DMS153 treated with DMSO at 0.1 percent for 48 hours (cell line): ENCODE measurements around the gene TP53BP1.
"Not testable (repeated sequence)": the region's sequence is repeated elsewhere in the genome, so short reads cannot be mapped to it uniquely, and the experiment has no call there.

ENCODE experiments used
- DNase-seq: peaks from one replicate; lab custom pipeline; 2025; ENCODE audit not compliant: unreplicated experiment; lab: John Stamatoyannopoulos, UW

TP53BP1 gene

GRCh38 chr15:43420435-43420834, 72.5 kb downstream of the TP53BP1 start:
- DNase-seq: no peak

- no peak for DNase-seq
Measured at GRCh38 chr15:43414196-43414595, 78.8 kb downstream of the TP53BP1 start.

GRCh38 chr15:43412096-43412495, 80.9 kb downstream of the TP53BP1 start:
- no peak for DNase-seq

GRCh38 chr15:43410572-43411214, 82.3 kb downstream of the TP53BP1 start:
- no peak for DNase-seq

- DNase-seq: no peak
Measured at GRCh38 chr15:43408789-43409188, 84.2 kb downstream of the TP53BP1 start.

- DNase-seq: no peak
Measured at GRCh38 chr15:43406808-43407207, 86.1 kb downstream of the TP53BP1 start.

- DNase-seq: no peak
Measured at GRCh38 chr15:43406189-43406588, 86.8 kb downstream of the TP53BP1 start.

- no peak for DNase-seq
Measured at GRCh38 chr15:43404130-43404529, 88.8 kb downstream of the TP53BP1 start.

- DNase-seq: no peak
Measured at GRCh38 chr15:43403616-43404015, 89.3 kb downstream of the TP53BP1 start.

GRCh38 chr15:43402255-43402654, 90.7 kb downstream of the TP53BP1 start:
- no peak for DNase-seq

GRCh38 chr15:43393592-43393991, 99.4 kb downstream of the TP53BP1 start:
- not testable (repeated sequence) for DNase-seq

- no peak for DNase-seq
Measured at GRCh38 chr15:43390723-43391122, 102.2 kb downstream of the TP53BP1 start.

- no peak for DNase-seq
Measured at GRCh38 chr15:43383070-43383469, 109.9 kb downstream of the TP53BP1 start.

GRCh38 chr15:43382310-43382709, 110.6 kb downstream of the TP53BP1 start:
- no peak for DNase-seq

- no peak for DNase-seq
Measured at GRCh38 chr15:43378601-43379000, 114.4 kb downstream of the TP53BP1 start.

- no peak for DNase-seq
Measured at GRCh38 chr15:43376017-43376705, 116.8 kb downstream of the TP53BP1 start.

GRCh38 chr15:43370975-43371974, 121.7 kb downstream of the TP53BP1 start, which contains the start of the genes TUBGCP4 and ZSCAN29:
TUBGCP4 (plus strand) TSS chr15:43371101; CDS start chr15:43371355, 254 bp downstream.
ZSCAN29 (minus strand) TSS chr15:43371043; CDS start chr15:43369913, 1,130 bp downstream.
- DNase-seq: peak; percentile 3

GRCh38 chr15:43370310-43370974, 122.5 kb downstream of the TP53BP1 start:
- no peak for DNase-seq

GRCh38 chr15:43361313-43361903, 131.5 kb downstream of the TP53BP1 start:
- DNase-seq: no peak

GRCh38 chr15:43360821-43361220, 132.1 kb downstream of the TP53BP1 start:
- DNase-seq: no peak
